Nephron (organoid): ENCODE data around the gene IFNA8.
A peak's percentile ranks its signal among the peaks of the same experiment; 100 is the strongest.

Experiments used
- H3K27ac Mint-ChIP-seq, 3 experiments: 2 replicates each; pipeline ENCODE4 v1.8.0; 2020; ENCODE audit warnings: mixed read lengths in 3 of 3, mild to moderate bottlenecking in 2 of 3, moderate library complexity in 1 of 3
- H3K27me3 Mint-ChIP-seq: 2 replicates; pipeline ENCODE4 v1.8.0; 2021; ENCODE audit warnings: low read depth, mild to moderate bottlenecking, moderate library complexity, mixed read lengths
- H3K36me3 Mint-ChIP-seq: 2 replicates; pipeline ENCODE4 v1.8.0; 2020; ENCODE audit warnings: low read depth, mixed read lengths
- H3K4me1 Mint-ChIP-seq: 2 replicates; pipeline ENCODE4 v1.8.0; 2020; ENCODE audit warnings: mixed read lengths
- H3K4me3 Mint-ChIP-seq, 3 experiments: 2 replicates each; pipeline ENCODE4 v1.8.0; 2020; ENCODE audit warnings: mild to moderate bottlenecking in 3 of 3, mixed read lengths in 3 of 3, moderate library complexity in 2 of 3
- H3K9me3 Mint-ChIP-seq: 2 replicates; pipeline ENCODE4 v1.8.0; 2020; ENCODE audit warnings: mixed read lengths
- CTCF ChIP-seq, 3 experiments: fragments of 200-600 bp; sonication (generic); IDR thresholded peaks; one replicate each; pipeline ENCODE4 v1.5.0; 2021; ENCODE audit warnings: antibody characterized with exemption in 3 of 3; ENCODE audit not compliant: unreplicated experiment in 3 of 3

The IFNA8 gene

GRCh38 chr9:21452681-21453080, 43.8 kb downstream of the IFNA8 start:
- Mint-ChIP-seq H3K9me3 (peaks cover 3% of the 10 kb centered on the region), H3K4me1 (no peaks in the 10 kb centered on the region), H3K27me3 (peaks cover 3% of the 10 kb centered on the region), H3K27ac (no peak overlapping the region), H3K4me3 (no peak overlapping the region), H3K36me3 (no peaks in the 10 kb centered on the region)
- no peak for TF ChIP-seq CTCF (IDR thresholded peaks at IDR 0.05; ENCODE audit: unreplicated experiment in 3 of 3)

- H3K4me3 Mint-ChIP-seq = no peak overlapping the region
- peaks cover 3% of the 10 kb centered on the region for H3K27me3 Mint-ChIP-seq
- H3K36me3 Mint-ChIP-seq = no peaks in the 10 kb centered on the region
- H3K9me3 Mint-ChIP-seq = peaks cover 3% of the 10 kb centered on the region
- no peaks in the 10 kb centered on the region for H3K4me1 Mint-ChIP-seq
- TF ChIP-seq CTCF (IDR thresholded peaks at IDR 0.05; ENCODE audit: unreplicated experiment in 3 of 3) = no peak
- no peak overlapping the region for H3K27ac Mint-ChIP-seq
Measured at GRCh38 chr9:21454149-21454548, 45.2 kb downstream of the IFNA8 start.

- Mint-ChIP-seq H3K36me3 (no peaks in the 10 kb centered on the region), H3K27me3 (peaks cover 3% of the 10 kb centered on the region), H3K27ac (no peak overlapping the region), H3K4me3 (no peak overlapping the region), H3K9me3 (peaks cover 3% of the 10 kb centered on the region), H3K4me1 (no peaks in the 10 kb centered on the region)
- peak; percentile 51 to 55 (median 55) for TF ChIP-seq CTCF (IDR thresholded peaks at IDR 0.05; ENCODE audit: unreplicated experiment in 3 of 3)
Measured at GRCh38 chr9:21455320-21455719, 46.4 kb downstream of the IFNA8 start.
